Kidney (tissue), 14 donors: ENCODE data around the gene MRPL11. TPM values are rescaled to one million over a fixed set of nuclear protein-coding genes. Genes with fewer than 3 reads are reported as not detected.

Source experiments
- DNase-seq, 5 donors: peaks; one replicate each; pipeline ENCODE4 v3.0.0-alpha.2; 2013 to 2020
- FAIRE-seq: peaks from 2 replicates; lab custom pipeline; 2012; peaks lifted over from hg19 to GRCh38; lab: Jason Lieb, UNC
- H3K27ac ChIP-seq, 2 donors: one replicate each; pipeline ENCODE4 v1.7.0; 2013; ENCODE audit warnings: low read depth in 2 of 2, low read length in 2 of 2, inconsistent platforms in 1 of 2
- H3K27me3 ChIP-seq: one replicate; pipeline ENCODE4 v1.7.1; 2013; ENCODE audit warnings: low read length, inconsistent platforms; ENCODE audit not compliant: control insufficient read depth, insufficient read depth
- H3K36me3 ChIP-seq, 3 donors: one replicate each; pipeline versions ENCODE4 v1.7.0 to v1.7.1; 2013; ENCODE audit warnings: low read length in 3 of 3, control low read depth in 1 of 3, inconsistent platforms in 1 of 3; ENCODE audit not compliant: insufficient read depth in 3 of 3, control insufficient read depth in 2 of 3
- H3K4me1 ChIP-seq, 3 donors: one replicate each; pipeline versions ENCODE4 v1.7.0 to v1.7.1; 2013; ENCODE audit warnings: low read length in 3 of 3, inconsistent platforms in 1 of 3, low read depth in 1 of 3; ENCODE audit not compliant: control insufficient read depth in 2 of 3, insufficient read depth in 2 of 3
- H3K4me3 ChIP-seq, 3 donors: one replicate each; pipeline versions ENCODE4 v1.7.0 to v1.8.1; 2013; ENCODE audit warnings: low read length in 3 of 3, control low read depth in 1 of 3, inconsistent platforms in 1 of 3
- H3K9ac ChIP-seq, 3 donors: one replicate each; pipeline versions ENCODE4 v1.7.0 to v1.7.1; 2013; ENCODE audit warnings: low read length in 3 of 3, control low read depth in 1 of 3, inconsistent platforms in 1 of 3
- H3K9me3 ChIP-seq, 3 donors: one replicate each; pipeline versions ENCODE4 v1.7.0 to v1.7.1; 2013; ENCODE audit warnings: low read length in 3 of 3, control low read depth in 1 of 3, inconsistent platforms in 1 of 3; ENCODE audit not compliant: control insufficient read depth in 2 of 3, insufficient read depth in 1 of 3
- CTCF ChIP-seq: IDR thresholded peaks from 3 replicates; pipeline ENCODE4 v1.5.1; 2012; ENCODE audit warnings: mild to moderate bottlenecking, moderate library complexity, borderline replicate concordance; ENCODE audit not compliant: insufficient read depth; ENCODE audit errors: extremely low read depth
- intact Hi-C: fragments of 100-400 bp; cut with DNase I; formaldehyde crosslinking; loops from one replicate; pipeline ENCODE4 v1.11.1; 2022
- polyA plus RNA-seq: library from polyadenylated mRNA; stranded (reverse); fragments of 350-450 nt; fragmentation: Illumina TruSeq; extraction: RNeasy Lipid Tissue Mini Kit (QIAGEN cat#74804); gene quantifications from one replicate; pipeline ENCODE4 v1.2.3, GENCODE V29; 2014; ENCODE audit warnings: low read depth, low replicate concordance; ENCODE audit not compliant: insufficient read depth
- total RNA-seq: library from RNA; stranded (reverse); fragmentation: NEBNext Ultra II Directional; extraction: Animal tissue kit (Norgen Biotek cat#: 25700); gene quantifications from one replicate; pipeline ENCODE4 v1.2.1, GENCODE V29; 2021
- donor health status: control.
- donor health status: control.
- donor health status: control.
- donor health status: control.
- donor health status: control.
- donor health status: DM: yes; HTN: yes; CAD: no.
- donor health status: Normal renal cell carcinoma (clear cell type).

The MRPL11 gene
- total and polyA plus RNA-seq, 2 donors from 2014 or later: 34.1 to 97.3 TPM

GRCh38 chr11:66468691-66469090 lies 30.0 kb upstream of the MRPL11 start:
- H3K4me1 ChIP-seq: peaks cover 0 to 8% (median 6%) of the 10 kb centered on the region in 3 donors
- no peak for TF ChIP-seq CTCF
- FAIRE-seq (no peak), DNase-seq (no peak)
- H3K9me3 ChIP-seq: no peaks in the 10 kb centered on the region
- intact Hi-C loops: no loop called here
- H3K27ac ChIP-seq: no peak overlapping the region
- H3K4me3 ChIP-seq: no peak overlapping the region
- H3K36me3 ChIP-seq: peaks cover 0 to 2% (median 0%) of the 10 kb centered on the region in 3 donors
- H3K9ac ChIP-seq: no peak overlapping the region
- H3K27me3 ChIP-seq: no peaks in the 10 kb centered on the region

GRCh38 chr11:66467756-66468155 lies 29.1 kb upstream of the MRPL11 start:
- peaks cover 0 to 8% (median 6%) of the 10 kb centered on the region in 3 donors for H3K4me1 ChIP-seq
- H3K27ac ChIP-seq: no peak overlapping the region
- peaks cover 0 to 2% (median 0%) of the 10 kb centered on the region in 3 donors for H3K36me3 ChIP-seq
- no peak for TF ChIP-seq CTCF
- DNase-seq (peak; percentile 33 to 75 (median 58)), FAIRE-seq (no peak)
- H3K27me3 ChIP-seq: no peaks in the 10 kb centered on the region
- peaks cover 0 to under 1% (median 0%) of the 10 kb centered on the region in 3 donors for H3K9me3 ChIP-seq
- H3K9ac ChIP-seq: peak overlapping the region in 1 of 3 donors; percentile 44
- intact Hi-C loops: no loop called here
- H3K4me3 ChIP-seq: peak overlapping the region in 2 of 3 donors; percentile 61 to 72

DNA sequence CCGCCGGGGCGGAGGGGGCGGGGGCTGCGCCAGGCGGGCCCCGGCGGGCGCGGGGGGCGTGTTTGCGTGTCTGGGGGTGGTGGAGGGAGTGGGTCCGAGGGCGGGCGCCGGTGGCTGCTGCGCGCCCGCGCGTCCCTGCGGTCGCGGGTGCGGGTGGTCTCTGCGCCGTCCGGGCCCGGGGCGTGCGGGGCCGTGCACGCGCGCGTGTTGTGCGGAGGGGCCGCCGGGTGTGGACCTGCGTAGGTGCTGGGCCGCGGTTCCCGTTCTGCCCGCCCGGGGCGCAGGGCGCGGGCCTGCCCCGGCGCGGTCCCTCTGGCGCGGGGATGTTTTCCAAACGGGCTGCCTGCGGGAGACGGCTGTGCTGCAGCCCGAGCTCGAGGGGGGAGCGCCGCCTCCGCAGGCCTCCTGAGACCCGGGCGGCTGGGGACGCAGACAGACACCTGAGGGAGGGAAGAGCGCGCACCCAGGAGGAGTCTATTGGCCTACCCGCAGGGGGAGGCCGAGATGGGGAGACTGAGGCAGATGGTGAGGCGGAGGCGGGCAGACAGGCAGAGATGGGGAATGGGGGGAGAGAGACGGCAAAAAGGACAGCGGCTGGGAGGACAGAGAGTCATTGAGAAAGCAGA lies 28.5 kb upstream of the MRPL11 start:
- FAIRE-seq (no peak), DNase-seq (peak in 3 of 5 donors; percentile 32 to 81 (median 59))
- no peaks in the 10 kb centered on the region for H3K27me3 ChIP-seq
- H3K9ac ChIP-seq: peak overlapping the region in 2 of 3 donors; percentile 32 to 44
- no peak overlapping the region for H3K27ac ChIP-seq
- intact Hi-C loops: no loop called here
- TF ChIP-seq CTCF: peak; percentile 14
- peaks cover 0 to 3% (median 0%) of the 10 kb centered on the region in 3 donors for H3K9me3 ChIP-seq
- H3K36me3 ChIP-seq: no peaks in the 10 kb centered on the region
- H3K4me1 ChIP-seq: peaks cover 0 to 8% (median 6%) of the 10 kb centered on the region in 3 donors
- H3K4me3 ChIP-seq: peak overlapping the region; percentile 54 to 72 (median 61)
